H9 (cell line): ENCODE results near the gene IBA57. TPM values are rescaled to one million over a fixed set of nuclear protein-coding genes. Genes with fewer than 3 reads are reported as not detected.
A peak's percentile ranks its signal among the peaks of the same experiment; 100 is the strongest.

Experiments used
- DNase-seq: peaks from one replicate; pipeline ENCODE4 v3.0.0-alpha.2; 2017
- H2AFZ ChIP-seq: one replicate; pipeline ENCODE4 v1.6.1; 2013; ENCODE audit warnings: mild to moderate bottlenecking, low read length, control low read depth, moderate library complexity
- H2AK5ac ChIP-seq: 2 replicates; pipeline ENCODE4 v1.6.1; 2013; ENCODE audit warnings: low read length, control low read depth, mixed read lengths; ENCODE audit not compliant: insufficient read length
- H2BK120ac ChIP-seq: one replicate; pipeline ENCODE4 v1.6.1; 2013; ENCODE audit warnings: low read depth, mild to moderate bottlenecking, low read length, control low read depth, inconsistent platforms; ENCODE audit not compliant: poor library complexity, severe bottlenecking
- H2BK12ac ChIP-seq: 2 replicates; pipeline ENCODE4 v1.6.1; 2013; ENCODE audit warnings: low read length, control low read depth, mixed read lengths, low read depth; ENCODE audit not compliant: insufficient read length
- H2BK15ac ChIP-seq: 2 replicates; pipeline ENCODE4 v1.6.1; 2013; ENCODE audit warnings: low read depth, low read length, control low read depth
- H2BK20ac ChIP-seq: one replicate; pipeline ENCODE4 v1.6.1; 2013; ENCODE audit warnings: low read depth, mild to moderate bottlenecking, low read length, control low read depth, inconsistent platforms; ENCODE audit not compliant: poor library complexity, severe bottlenecking
- H2BK5ac ChIP-seq: 2 replicates; pipeline ENCODE4 v1.6.1; 2013; ENCODE audit warnings: low read length, control low read depth, mixed read lengths; ENCODE audit not compliant: insufficient read length
- H3K14ac ChIP-seq: 2 replicates; pipeline ENCODE4 v1.6.1; 2013; ENCODE audit warnings: low read length, control low read depth; ENCODE audit not compliant: insufficient read depth
- H3K18ac ChIP-seq: 2 replicates; pipeline ENCODE4 v1.6.1; 2013; ENCODE audit warnings: low read depth, mild to moderate bottlenecking, mixed read lengths, low read length, control low read depth; ENCODE audit not compliant: insufficient read length
- H3K23ac ChIP-seq: 2 replicates; pipeline ENCODE4 v1.6.1; 2013; ENCODE audit warnings: low read length, control low read depth, mixed read lengths, low read depth; ENCODE audit not compliant: insufficient read length
- H3K23me2 ChIP-seq: 2 replicates; pipeline ENCODE4 v1.6.1; 2013; ENCODE audit warnings: low read depth, mild to moderate bottlenecking, mixed read lengths, low read length, control low read depth; ENCODE audit not compliant: insufficient read length, poor library complexity, severe bottlenecking
- H3K27ac ChIP-seq: 2 replicates; pipeline ENCODE4 v1.5.1; 2013; ENCODE audit warnings: low read length, control low read depth, mixed read lengths, low read depth; ENCODE audit not compliant: insufficient read length
- H3K27me3 ChIP-seq: 2 replicates; pipeline ENCODE4 v1.6.1; 2013; ENCODE audit warnings: low read length, control low read depth, inconsistent platforms; ENCODE audit not compliant: insufficient read depth
- H3K4ac ChIP-seq: 2 replicates; pipeline ENCODE4 v1.6.1; 2013; ENCODE audit warnings: low read depth, mild to moderate bottlenecking, control low read depth, inconsistent platforms, low read length, moderate library complexity
- H3K4me1 ChIP-seq: 2 replicates; pipeline ENCODE4 v1.6.1; 2013; ENCODE audit warnings: low read length, control low read depth, inconsistent platforms; ENCODE audit not compliant: insufficient read depth
- H3K4me2 ChIP-seq: 2 replicates; pipeline ENCODE4 v1.6.1; 2013; ENCODE audit warnings: low read length, control low read depth, mixed read lengths; ENCODE audit not compliant: insufficient read length, insufficient read depth
- H3K56ac ChIP-seq: 2 replicates; pipeline ENCODE4 v1.6.1; 2013; ENCODE audit warnings: low read depth, mild to moderate bottlenecking, mixed read lengths, low read length, control low read depth; ENCODE audit not compliant: insufficient read length
- H3K79me1 ChIP-seq: 2 replicates; pipeline ENCODE4 v1.6.1; 2013; ENCODE audit warnings: low read depth, mild to moderate bottlenecking, moderate library complexity, low read length, control low read depth, inconsistent platforms; ENCODE audit not compliant: insufficient read depth, poor library complexity, severe bottlenecking
- H3K79me2 ChIP-seq: 2 replicates; pipeline ENCODE4 v1.6.1; 2013; ENCODE audit warnings: low read length, control low read depth, inconsistent platforms; ENCODE audit not compliant: insufficient read depth
- H3K9ac ChIP-seq: 2 replicates; pipeline ENCODE4 v1.6.1; 2013; ENCODE audit warnings: low read length, control low read depth, mixed read lengths; ENCODE audit not compliant: insufficient read length; ENCODE audit errors: extremely low read depth
- H3K9me3 ChIP-seq: one replicate; pipeline ENCODE4 v1.6.1; 2013; ENCODE audit warnings: low read depth, low read length, inconsistent platforms; ENCODE audit not compliant: control insufficient read depth
- H3T11ph ChIP-seq: one replicate; pipeline ENCODE4 v1.6.1; 2013; ENCODE audit warnings: mild to moderate bottlenecking, low read length, control low read depth, inconsistent platforms
- H4K20me1 ChIP-seq: one replicate; pipeline ENCODE4 v1.6.1; 2013; ENCODE audit not compliant: control insufficient read depth, insufficient read length, insufficient read depth
- H4K5ac ChIP-seq: 2 replicates; pipeline ENCODE4 v1.6.1; 2013; ENCODE audit warnings: low read depth, mild to moderate bottlenecking, mixed read lengths, low read length, control low read depth; ENCODE audit not compliant: insufficient read length
- H4K8ac ChIP-seq: replicated peaks from 2 replicates; pipeline ENCODE4 v1.6.1; 2013; ENCODE audit warnings: low read length, control low read depth, mixed read lengths, low read depth; ENCODE audit not compliant: insufficient read length
- H4K91ac ChIP-seq: 2 replicates; pipeline ENCODE4 v1.6.1; 2013; ENCODE audit warnings: low read depth, mild to moderate bottlenecking, moderate library complexity, mixed read lengths, low read length, control low read depth; ENCODE audit not compliant: insufficient read length
- H3K27ac Mint-ChIP-seq, 3 experiments: 2 replicates in 2 of 3; 3 replicates in 1 of 3; pipeline ENCODE4 v1.8.0; 2020 to 2021; ENCODE audit warnings: mixed read lengths in 3 of 3, mild to moderate bottlenecking in 1 of 3, moderate library complexity in 1 of 3
- H3K27me3 Mint-ChIP-seq: 2 replicates; pipeline ENCODE4 v1.8.0; 2021; ENCODE audit warnings: low read depth, mild to moderate bottlenecking, moderate library complexity, mixed read lengths
- H3K36me3 Mint-ChIP-seq, 3 experiments: 2 replicates in 2 of 3; 3 replicates in 1 of 3; pipeline ENCODE4 v1.8.0; 2020 to 2021; ENCODE audit warnings: low read depth in 3 of 3, mixed read lengths in 3 of 3; ENCODE audit not compliant: insufficient read depth in 1 of 3
- H3K4me1 Mint-ChIP-seq, 2 experiments: 2 replicates each; pipeline ENCODE4 v1.8.0; 2020; ENCODE audit warnings: mixed read lengths in 2 of 2
- H3K4me3 Mint-ChIP-seq, 2 experiments: 2 replicates in 1 of 2; 3 replicates in 1 of 2; pipeline ENCODE4 v1.8.0; 2020 to 2021; ENCODE audit warnings: mild to moderate bottlenecking in 2 of 2, mixed read lengths in 2 of 2, moderate library complexity in 1 of 2
- H3K9me3 Mint-ChIP-seq, 2 experiments: 2 replicates in 1 of 2; 3 replicates in 1 of 2; pipeline ENCODE4 v1.8.0; 2020; ENCODE audit warnings: mild to moderate bottlenecking in 2 of 2, mixed read lengths in 2 of 2, moderate library complexity in 1 of 2
- CTCF ChIP-seq: fragments of 200-600 bp; sonication (generic); conservative IDR thresholded peaks from 3 replicates; pipeline ENCODE4 v1.8.0; 2021; ENCODE audit warnings: antibody characterized with exemption, mild to moderate bottlenecking
- WGBS: extraction: QIAGEN DNeasy Blood & Tissue Kit; methylation state at CpG from one replicate; pipeline ENCODE4 v1.1.7; 2013; ENCODE audit warnings: missing lambda C conversion rate, low lambda C conversion rate, mixed read lengths; ENCODE audit not compliant: insufficient read length; ENCODE audit errors: extremely low coverage; 5-methylcytosine and 5-hydroxymethylcytosine counted together
- total RNA-seq: library from RNA; stranded (reverse); gene quantifications from 2 replicates; pipeline ENCODE4 v1.2.1, GENCODE V29; 2021

The IBA57 gene
- total RNA-seq, 1 experiment from 2014 or later: 12.6 TPM

GRCh38 chr1:228149406-228150119 lies 16.0 kb upstream of the IBA57 start, which contains the start of gene GJC2:
Gene GJC2 (plus strand): TSS chr1:228149930. CDS start chr1:228157759, 7,829 bp downstream.
- Histone ChIP-seq H2AK5ac (no peak within 1 kb of the TSS), H3K79me2 (no peaks in the 10 kb centered on the region), H2BK5ac (no peak within 1 kb of the TSS), H2BK12ac (no peak within 1 kb of the TSS), H4K5ac (no peak within 1 kb of the TSS), H4K91ac (no peak within 1 kb of the TSS), H3T11ph (no peak within 1 kb of the TSS), H2BK120ac (no peak within 1 kb of the TSS), H3K27ac (no peak within 1 kb of the TSS), H3K9me3 (no peaks in the 10 kb centered on the region), H3K4me2 (no peak within 1 kb of the TSS), H3K56ac (no peak within 1 kb of the TSS), H4K20me1 (no peaks in the 10 kb centered on the region), H3K9ac (no peak within 1 kb of the TSS), H3K27me3 (no peaks in the 10 kb centered on the region), H3K14ac (peak within 1 kb of the TSS; percentile 60; the same call in 1 of the 2 replicates), H3K18ac (no peak within 1 kb of the TSS), H3K23ac (no peak within 1 kb of the TSS), H2BK15ac (no peak within 1 kb of the TSS), H3K4ac (no peak within 1 kb of the TSS), H2AFZ (no peak within 1 kb of the TSS), H2BK20ac (no peak within 1 kb of the TSS), H3K4me1 (no peaks in the 10 kb centered on the region), H3K23me2 (no peaks in the 10 kb centered on the region), H3K79me1 (no peaks in the 10 kb centered on the region), H4K8ac (no peak within 1 kb of the TSS)
- Mint-ChIP-seq H3K4me3 (no peak within 1 kb of the TSS), H3K27me3 (no peaks in the 10 kb centered on the region), H3K9me3 (no peaks in the 10 kb centered on the region), H3K27ac (no peak within 1 kb of the TSS), H3K4me1 (peaks cover 0 to 3% of the 10 kb centered on the region in 2 experiments; a peak in 2 of 4 replicates), H3K36me3 (no peaks in the 10 kb centered on the region)
- TF ChIP-seq CTCF: no peak
- WGBS: no CpG with 5 or more reads among the region's 17 CpGs
- DNase-seq: peak; percentile 67
